ENCODE measurements around the gene DCBLD2. TPM values are rescaled to one million over a fixed set of nuclear protein-coding genes. Genes with fewer than 3 reads are reported as not detected.

The DCBLD2 gene
- total RNA-seq, 1 experiment from 2014 or later, result 265 TPM

DNA sequence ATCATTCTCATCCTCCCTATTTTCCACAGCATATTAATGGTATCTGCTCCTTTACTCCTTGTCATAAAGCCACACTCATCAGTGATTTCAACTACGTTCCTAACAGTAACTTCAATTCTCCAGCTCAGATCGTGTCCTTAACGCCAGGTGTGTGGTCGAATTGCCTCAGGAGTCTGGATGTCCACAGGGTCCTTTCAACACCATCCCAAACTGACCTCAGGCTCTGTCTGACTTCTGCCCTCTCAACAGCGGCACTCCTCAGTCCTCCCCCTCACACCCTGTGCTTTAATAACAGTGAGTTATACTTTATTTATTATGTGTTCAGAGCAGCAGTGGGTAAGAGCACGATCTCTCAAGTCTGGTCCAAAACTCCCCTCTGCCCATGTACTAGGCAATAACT is 95.9 kb downstream of the DCBLD2 start:
- H3F3A ChIP-seq (ENCODE audit: low read length, unreplicated experiment), result peaks cover 3% of the 10 kb centered on the region
- peaks cover 20% of the 10 kb centered on the region for H3K4me1 ChIP-seq (ENCODE audit: insufficient read depth, low read length)
- ChIA-PET POLR2A (ENCODE audit: unreplicated experiment) (no interaction called here), CTCF (interaction anchor here (1.1 kb wide), 1 partner anchor 188 kb away, joined by 4 read pairs; no protein-coding TSS in a partner anchor)
- no peak overlapping the region for H3K4me2 ChIP-seq (ENCODE audit: low read length)
- H3K27me3 ChIP-seq (ENCODE audit: low read length), result no peaks in the 10 kb centered on the region
- no peaks in the 10 kb centered on the region for H3K9me2 ChIP-seq (replicated peaks; ENCODE audit: low read length)
- peaks cover 68% of the 10 kb centered on the region for H3K36me3 ChIP-seq (ENCODE audit: low read depth, low read length)
- H3K9me3 ChIP-seq (ENCODE audit: low read length), result no peaks in the 10 kb centered on the region
- DNase-seq, result no peak
- H3K9ac ChIP-seq (ENCODE audit: low read length), result no peak overlapping the region
- no TSS peak for BruUV-seq (replicated peaks)
- no peak overlapping the region for H2AFZ ChIP-seq (ENCODE audit: low read length)
- H3K4me3 ChIP-seq (ENCODE audit: low read length), result no peak overlapping the region
- intact Hi-C loops (cut with micrococcal nuclease), result no loop called here
- no peak overlapping the region for H3K27ac ChIP-seq (ENCODE audit: low read length)
- peaks cover 7% of the 10 kb centered on the region; the same call in 1 of the 2 replicates for H4K20me1 ChIP-seq (ENCODE audit: low read length)
- ATAC-seq, result no peak
- H3K79me2 ChIP-seq (ENCODE audit: low read length), result 0 out of 2 replicates have a peak, but pooled peaks cover 4% of the 10 kb centered on the region
- TF ChIP-seq, protein P1, sequence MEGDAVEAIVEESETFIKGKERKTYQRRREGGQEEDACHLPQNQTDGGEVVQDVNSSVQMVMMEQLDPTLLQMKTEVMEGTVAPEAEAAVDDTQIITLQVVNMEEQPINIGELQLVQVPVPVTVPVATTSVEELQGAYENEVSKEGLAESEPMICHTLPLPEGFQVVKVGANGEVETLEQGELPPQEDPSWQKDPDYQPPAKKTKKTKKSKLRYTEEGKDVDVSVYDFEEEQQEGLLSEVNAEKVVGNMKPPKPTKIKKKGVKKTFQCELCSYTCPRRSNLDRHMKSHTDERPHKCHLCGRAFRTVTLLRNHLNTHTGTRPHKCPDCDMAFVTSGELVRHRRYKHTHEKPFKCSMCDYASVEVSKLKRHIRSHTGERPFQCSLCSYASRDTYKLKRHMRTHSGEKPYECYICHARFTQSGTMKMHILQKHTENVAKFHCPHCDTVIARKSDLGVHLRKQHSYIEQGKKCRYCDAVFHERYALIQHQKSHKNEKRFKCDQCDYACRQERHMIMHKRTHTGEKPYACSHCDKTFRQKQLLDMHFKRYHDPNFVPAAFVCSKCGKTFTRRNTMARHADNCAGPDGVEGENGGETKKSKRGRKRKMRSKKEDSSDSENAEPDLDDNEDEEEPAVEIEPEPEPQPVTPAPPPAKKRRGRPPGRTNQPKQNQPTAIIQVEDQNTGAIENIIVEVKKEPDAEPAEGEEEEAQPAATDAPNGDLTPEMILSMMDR (conservative IDR thresholded peaks at IDR 0.05; ENCODE audit: low read depth, low read length), result no peak
- TF ChIP-seq EZH2 (IDR thresholded peaks at IDR 0.05; ENCODE audit: low read length, unreplicated experiment) (no peak), EZH2phosphoT487 (IDR thresholded peaks at IDR 0.05; ENCODE audit: borderline replicate concordance, low read length) (no peak)

DNA sequence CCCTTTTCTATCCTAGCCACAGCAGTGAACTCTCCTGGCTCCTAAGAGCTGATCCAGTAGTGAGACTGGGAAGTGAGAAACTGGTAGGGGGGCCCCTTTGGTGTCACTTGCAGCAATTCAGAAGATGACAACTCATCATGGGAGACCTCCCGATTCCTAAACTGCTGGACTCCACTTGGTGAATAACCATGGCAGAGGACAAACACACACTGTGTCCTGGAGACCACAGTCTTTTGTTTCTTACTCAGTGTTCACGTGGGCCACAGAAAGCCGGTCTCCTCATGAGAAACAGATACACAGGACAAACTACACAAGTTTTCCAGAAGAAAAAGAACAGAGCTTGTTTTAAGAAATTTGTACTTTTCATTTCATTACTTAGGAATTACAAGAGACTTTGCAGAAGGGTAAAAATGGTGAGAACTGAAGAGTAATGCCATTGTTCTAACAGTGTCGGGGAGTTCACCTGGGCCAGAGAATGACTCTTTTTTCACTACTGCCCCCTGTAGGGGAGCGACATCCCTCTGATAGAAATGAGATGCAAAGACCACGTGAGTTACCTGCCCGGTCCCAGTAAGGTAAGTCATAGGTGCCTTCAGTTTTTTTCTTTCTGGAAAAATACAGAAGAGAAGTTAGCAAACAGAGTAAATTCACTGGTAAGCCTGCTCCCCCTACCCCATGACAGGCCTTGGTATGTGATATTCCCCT is 100.3 kb downstream of the DCBLD2 start:
- ATAC-seq (peak; percentile 40; the same call in 1 of the 2 replicates), DNase-seq (no peak)
- peaks cover 20% of the 10 kb centered on the region for H3F3A ChIP-seq (ENCODE audit: low read length, unreplicated experiment)
- peaks cover 25% of the 10 kb centered on the region; the same call in 1 of the 2 replicates for H4K20me1 ChIP-seq (ENCODE audit: low read length)
- no peaks in the 10 kb centered on the region for H3K27me3 ChIP-seq (ENCODE audit: low read length)
- no peak overlapping the region for H3K9ac ChIP-seq (ENCODE audit: low read length)
- no peaks in the 10 kb centered on the region for H3K79me2 ChIP-seq (ENCODE audit: low read length)
- H3K4me3 ChIP-seq (ENCODE audit: low read length), result no peak overlapping the region
- peaks cover 64% of the 10 kb centered on the region for H3K36me3 ChIP-seq (ENCODE audit: low read depth, low read length)
- intact Hi-C loops (cut with micrococcal nuclease), result loop anchor here (5.0 kb wide), 1 partner anchor 759 kb away; no protein-coding TSS in a partner anchor
- TF ChIP-seq EZH2 (IDR thresholded peaks at IDR 0.05; ENCODE audit: low read length, unreplicated experiment) (no peak), EZH2phosphoT487 (IDR thresholded peaks at IDR 0.05; ENCODE audit: borderline replicate concordance, low read length) (no peak)
- TF ChIP-seq, protein P1 (conservative IDR thresholded peaks at IDR 0.05; ENCODE audit: low read depth, low read length), result peak; percentile 53
- no TSS peak for BruUV-seq (replicated peaks)
- H3K9me3 ChIP-seq (ENCODE audit: low read length), result no peaks in the 10 kb centered on the region
- ChIA-PET CTCF (no interaction called here), POLR2A (ENCODE audit: unreplicated experiment) (no interaction called here)
- H2AFZ ChIP-seq (ENCODE audit: low read length), result no peak overlapping the region
- H3K4me2 ChIP-seq (ENCODE audit: low read length), result no peak overlapping the region
- no peak overlapping the region for H3K27ac ChIP-seq (ENCODE audit: low read length)
- H3K9me2 ChIP-seq (replicated peaks; ENCODE audit: low read length), result no peaks in the 10 kb centered on the region
- no peaks in the 10 kb centered on the region for H3K4me1 ChIP-seq (ENCODE audit: insufficient read depth, low read length)

DNA sequence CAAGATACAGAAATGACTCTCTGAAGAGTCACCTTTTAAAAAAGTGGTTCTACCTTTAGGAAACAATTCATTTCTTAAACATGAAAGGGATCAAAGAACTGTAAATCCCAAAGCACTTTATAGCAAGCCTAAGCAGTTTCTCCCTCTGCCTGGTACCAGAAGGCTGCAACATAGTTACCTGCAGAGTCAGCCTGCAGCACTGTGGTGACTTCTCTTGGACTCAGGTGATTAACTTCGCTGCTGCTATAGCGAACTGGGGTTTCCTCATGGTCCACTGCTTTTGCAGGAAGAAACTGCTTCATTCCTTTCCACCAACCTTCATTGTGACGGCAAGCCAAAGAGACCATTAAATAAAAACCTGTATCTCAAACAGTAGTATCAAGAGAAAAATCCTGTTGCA is 101.1 kb downstream of the DCBLD2 start:
- no peak overlapping the region for H2AFZ ChIP-seq (ENCODE audit: low read length)
- TF ChIP-seq EZH2phosphoT487 (IDR thresholded peaks at IDR 0.05; ENCODE audit: borderline replicate concordance, low read length) (no peak), EZH2 (IDR thresholded peaks at IDR 0.05; ENCODE audit: low read length, unreplicated experiment) (no peak)
- TF ChIP-seq, protein P1 (conservative IDR thresholded peaks at IDR 0.05; ENCODE audit: low read depth, low read length), result no peak
- H3K36me3 ChIP-seq (ENCODE audit: low read depth, low read length), result peaks cover 63% of the 10 kb centered on the region
- ChIA-PET POLR2A (ENCODE audit: unreplicated experiment) (no interaction called here), CTCF (no interaction called here)
- BruUV-seq (replicated peaks), result no TSS peak
- ATAC-seq, result peak; percentile 37
- H3K9me3 ChIP-seq (ENCODE audit: low read length), result no peaks in the 10 kb centered on the region
- no peak overlapping the region for H3K27ac ChIP-seq (ENCODE audit: low read length)
- H4K20me1 ChIP-seq (ENCODE audit: low read length), result peaks cover 25% of the 10 kb centered on the region; the same call in 1 of the 2 replicates
- peaks cover 16% of the 10 kb centered on the region for H3F3A ChIP-seq (ENCODE audit: low read length, unreplicated experiment)
- intact Hi-C loops (cut with micrococcal nuclease), result loop anchor here (5.0 kb wide), 1 partner anchor 758 kb away; no protein-coding TSS in a partner anchor
- no peak overlapping the region for H3K9ac ChIP-seq (ENCODE audit: low read length)
- DNase-seq, result no peak
- no peaks in the 10 kb centered on the region for H3K9me2 ChIP-seq (replicated peaks; ENCODE audit: low read length)
- no peak overlapping the region for H3K4me2 ChIP-seq (ENCODE audit: low read length)
- H3K4me3 ChIP-seq (ENCODE audit: low read length), result no peak overlapping the region
- H3K79me2 ChIP-seq (ENCODE audit: low read length), result no peaks in the 10 kb centered on the region
- H3K4me1 ChIP-seq (ENCODE audit: insufficient read depth, low read length), result no peaks in the 10 kb centered on the region
- H3K27me3 ChIP-seq (ENCODE audit: low read length), result no peaks in the 10 kb centered on the region
